GM10847 (cell line): ENCODE data around the gene PRSS1.

Experiments used
- POLR2A ChIP-seq: IDR thresholded peaks from 2 replicates; pipeline ENCODE4 v1.6.1; 2011; ENCODE audit not compliant: insufficient read length; ENCODE audit errors: extremely low read depth

PRSS1 gene

DNA sequence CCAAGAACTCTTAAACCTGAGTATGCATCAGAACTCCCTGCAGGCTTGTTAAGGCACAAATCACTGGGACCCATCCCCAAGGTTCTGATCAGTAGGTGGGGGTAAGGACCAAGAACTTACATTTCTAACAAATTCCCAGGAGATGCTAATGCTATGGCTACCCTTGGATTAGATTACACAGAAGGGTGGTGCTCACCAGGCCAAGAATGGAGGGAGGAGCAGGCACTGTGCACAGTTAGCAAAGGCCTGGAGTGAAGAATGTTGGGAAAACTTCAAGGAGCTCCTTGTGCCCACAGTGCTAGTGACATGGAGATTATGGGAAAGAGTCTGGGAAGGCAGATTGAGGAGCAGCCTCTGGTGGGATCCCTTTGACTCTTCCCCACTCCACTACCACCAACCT is 23.4 kb downstream of the PRSS1 start:
- TF ChIP-seq POLR2A, result no peak

GRCh38 chr7:142773230-142773629 is 24.0 kb downstream of the PRSS1 start:
- TF ChIP-seq POLR2A, result no peak

GRCh38 chr7:142773937-142774744 is 24.9 kb downstream of the PRSS1 start:
- no peak for TF ChIP-seq POLR2A

- no peak for TF ChIP-seq POLR2A
Observed at GRCh38 chr7:142774826-142775225, 25.6 kb downstream of the PRSS1 start.

- no peak for TF ChIP-seq POLR2A
Observed at GRCh38 chr7:142776206-142776844, 27.1 kb downstream of the PRSS1 start.

- TF ChIP-seq POLR2A, result no peak
Observed at GRCh38 chr7:142777318-142777717, 28.0 kb downstream of the PRSS1 start.

GRCh38 chr7:142782922-142783900 is 33.9 kb downstream of the PRSS1 start:
- no peak for TF ChIP-seq POLR2A

DNA sequence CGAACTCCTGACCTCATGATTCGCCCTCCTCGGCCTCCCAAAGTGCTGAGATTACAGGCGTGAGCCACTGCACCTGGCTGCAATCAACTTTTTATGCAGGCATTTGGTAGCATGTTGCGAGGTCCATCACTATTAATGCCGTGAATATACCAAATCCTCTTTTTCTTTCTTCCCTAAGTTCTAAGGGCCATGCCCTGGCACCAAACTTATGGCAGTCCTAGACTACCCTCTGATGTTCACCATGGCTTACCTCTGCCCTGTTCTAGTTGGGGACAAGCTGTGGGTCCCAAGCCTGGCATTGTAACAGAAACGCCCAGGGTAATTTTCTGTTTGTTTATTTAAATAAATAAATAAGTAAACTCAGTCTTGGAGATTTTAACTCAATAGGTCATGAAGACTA is 34.8 kb downstream of the PRSS1 start:
- no peak for TF ChIP-seq POLR2A

- no peak for TF ChIP-seq POLR2A
Observed at GRCh38 chr7:142784716-142785115, 35.4 kb downstream of the PRSS1 start.

GRCh38 chr7:142785841-142786250 is 36.6 kb downstream of the PRSS1 start:
- no peak for TF ChIP-seq POLR2A

GRCh38 chr7:142787034-142787768 is 37.9 kb downstream of the PRSS1 start:
- no peak for TF ChIP-seq POLR2A

GRCh38 chr7:142787783-142788182 is 38.5 kb downstream of the PRSS1 start:
- TF ChIP-seq POLR2A, result no peak

DNA sequence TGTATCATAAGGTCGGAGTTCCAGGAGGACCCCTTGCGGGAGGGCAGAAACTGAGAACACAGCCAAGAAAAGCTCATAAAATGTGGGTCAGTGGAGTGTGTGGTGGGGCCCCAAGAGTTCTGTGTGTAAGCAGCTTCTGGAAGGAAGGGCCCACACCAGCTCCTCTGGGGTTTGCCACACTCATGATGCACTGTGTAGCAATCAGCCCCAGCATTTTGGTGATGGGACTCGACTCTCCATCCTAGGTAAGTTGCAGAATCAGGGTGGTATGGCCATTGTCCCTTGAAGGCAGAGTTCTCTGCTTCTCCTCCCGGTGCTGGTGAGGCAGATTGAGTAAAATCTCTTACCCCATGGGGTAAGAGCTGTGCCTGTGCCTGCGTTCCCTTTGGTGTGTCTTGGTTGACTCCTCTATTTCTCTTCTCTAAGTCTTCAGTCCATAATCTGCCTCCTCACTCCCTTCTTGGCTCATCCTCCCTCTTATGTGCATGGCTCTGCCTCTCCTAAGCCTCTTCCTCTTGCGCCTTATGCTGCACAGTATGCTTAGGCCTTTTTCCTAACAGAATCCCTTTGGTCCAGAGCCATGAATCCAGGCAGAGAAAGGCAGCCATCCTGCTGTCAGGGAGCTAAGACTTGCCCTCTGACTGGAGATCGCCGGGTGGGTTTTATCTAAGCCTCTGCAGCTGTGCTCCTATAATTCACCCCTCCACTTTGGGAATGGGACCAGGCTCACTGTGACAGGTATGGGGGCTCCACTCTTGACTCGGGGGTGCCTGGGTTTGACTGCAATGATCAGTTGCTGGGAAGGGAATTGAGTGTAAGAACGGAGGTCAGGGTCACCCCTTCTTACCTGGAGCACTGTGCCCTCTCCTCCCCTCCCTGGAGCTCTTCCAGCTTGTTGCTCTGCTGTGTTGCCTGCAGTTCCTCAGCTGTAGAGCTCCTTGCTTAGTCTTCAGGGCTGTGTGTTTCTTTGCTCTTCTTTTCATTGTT is 39.3 kb downstream of the PRSS1 start:
- TF ChIP-seq POLR2A, result no peak

GRCh38 chr7:142789441-142789840 is 40.2 kb downstream of the PRSS1 start:
- no peak for TF ChIP-seq POLR2A

GRCh38 chr7:142790056-142790455 is 40.8 kb downstream of the PRSS1 start:
- TF ChIP-seq POLR2A, result no peak
